ENCODE results near the gene EPB41L4B.

The EPB41L4B gene

GRCh38 chr9:109244179-109245132, 76.4 kb downstream of the EPB41L4B start:
- no peaks in the 10 kb centered on the region for H3K4me1 ChIP-seq (ENCODE audit: insufficient read depth, low read length, poor library complexity, severe bottlenecking)
- H3K4me3 ChIP-seq (ENCODE audit: low read length, poor library complexity, severe bottlenecking) = no peak overlapping the region
- H2AFZ ChIP-seq (ENCODE audit: low read length) = no peak overlapping the region
- H3K4me2 ChIP-seq (ENCODE audit: low read depth, low read length, poor library complexity, severe bottlenecking) = no peak overlapping the region
- H4K20me1 ChIP-seq (ENCODE audit: insufficient read depth, low read length, poor library complexity, severe bottlenecking) = no peaks in the 10 kb centered on the region
- no peaks in the 10 kb centered on the region for H3K36me3 ChIP-seq (ENCODE audit: insufficient read depth, low read length)
- H3F3A ChIP-seq (ENCODE audit: low read depth) = no peaks in the 10 kb centered on the region
- H3K9me2 ChIP-seq (replicated peaks; ENCODE audit: low read depth, low read length) = no peaks in the 10 kb centered on the region
- H3K79me2 ChIP-seq (ENCODE audit: insufficient read depth, low read length) = no peaks in the 10 kb centered on the region
- H3K9ac ChIP-seq (ENCODE audit: low read depth, low read length, poor library complexity, severe bottlenecking) = no peak overlapping the region
- H3K9me3 ChIP-seq (ENCODE audit: insufficient read depth, low read depth, low read length) = no peaks in the 10 kb centered on the region
- H3K27me3 ChIP-seq (ENCODE audit: insufficient read depth, low read length, poor library complexity, severe bottlenecking) = no peaks in the 10 kb centered on the region
- TF ChIP-seq CTCF (conservative IDR thresholded peaks at IDR 0.05; ENCODE audit: low read length) = peak; percentile 90
- no peak for TF ChIP-seq EZH2phosphoT487 (IDR thresholded peaks at IDR 0.05; ENCODE audit: borderline replicate concordance)

DNA sequence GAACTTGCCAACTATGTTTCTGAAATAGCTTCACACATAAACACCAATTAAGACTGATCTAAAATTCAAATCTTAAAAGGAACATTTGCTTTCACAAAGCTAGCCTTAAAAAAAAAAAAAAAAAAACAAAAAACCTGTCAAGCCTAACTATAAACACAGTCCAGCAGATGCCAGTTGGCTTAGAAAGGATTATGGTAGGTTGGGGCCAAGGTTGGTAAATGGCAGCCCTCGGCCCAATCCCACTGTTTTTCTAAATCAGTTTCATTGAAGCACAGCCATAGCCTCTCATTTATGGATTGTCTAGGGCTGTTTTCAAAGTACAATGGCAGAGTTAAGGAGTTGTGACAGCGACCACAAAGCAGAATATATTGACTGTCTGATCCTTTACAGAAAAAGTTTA, 78.1 kb downstream of the EPB41L4B start:
- H2AFZ ChIP-seq (ENCODE audit: low read length) = no peak overlapping the region
- H3K36me3 ChIP-seq (ENCODE audit: insufficient read depth, low read length) = no peaks in the 10 kb centered on the region
- H3K4me2 ChIP-seq (ENCODE audit: low read depth, low read length, poor library complexity, severe bottlenecking) = no peak overlapping the region
- TF ChIP-seq CTCF (conservative IDR thresholded peaks at IDR 0.05; ENCODE audit: low read length) (no peak), EZH2phosphoT487 (IDR thresholded peaks at IDR 0.05; ENCODE audit: borderline replicate concordance) (no peak)
- H3K27me3 ChIP-seq (ENCODE audit: insufficient read depth, low read length, poor library complexity, severe bottlenecking) = no peaks in the 10 kb centered on the region
- H3K4me3 ChIP-seq (ENCODE audit: low read length, poor library complexity, severe bottlenecking) = no peak overlapping the region
- H3K9me2 ChIP-seq (replicated peaks; ENCODE audit: low read depth, low read length) = no peaks in the 10 kb centered on the region
- H3K4me1 ChIP-seq (ENCODE audit: insufficient read depth, low read length, poor library complexity, severe bottlenecking) = no peaks in the 10 kb centered on the region
- no peak overlapping the region for H3K9ac ChIP-seq (ENCODE audit: low read depth, low read length, poor library complexity, severe bottlenecking)
- no peaks in the 10 kb centered on the region for H3K79me2 ChIP-seq (ENCODE audit: insufficient read depth, low read length)
- no peaks in the 10 kb centered on the region for H3F3A ChIP-seq (ENCODE audit: low read depth)
- no peaks in the 10 kb centered on the region for H4K20me1 ChIP-seq (ENCODE audit: insufficient read depth, low read length, poor library complexity, severe bottlenecking)
- H3K9me3 ChIP-seq (ENCODE audit: insufficient read depth, low read depth, low read length) = no peaks in the 10 kb centered on the region

- H3K9ac ChIP-seq (ENCODE audit: low read depth, low read length, poor library complexity, severe bottlenecking) = no peak overlapping the region
- no peak overlapping the region for H2AFZ ChIP-seq (ENCODE audit: low read length)
- H3K4me1 ChIP-seq (ENCODE audit: insufficient read depth, low read length, poor library complexity, severe bottlenecking) = no peaks in the 10 kb centered on the region
- H3K36me3 ChIP-seq (ENCODE audit: insufficient read depth, low read length) = no peaks in the 10 kb centered on the region
- H3F3A ChIP-seq (ENCODE audit: low read depth) = no peaks in the 10 kb centered on the region
- H3K4me2 ChIP-seq (ENCODE audit: low read depth, low read length, poor library complexity, severe bottlenecking) = no peak overlapping the region
- H3K79me2 ChIP-seq (ENCODE audit: insufficient read depth, low read length) = no peaks in the 10 kb centered on the region
- no peaks in the 10 kb centered on the region for H3K27me3 ChIP-seq (ENCODE audit: insufficient read depth, low read length, poor library complexity, severe bottlenecking)
- no peaks in the 10 kb centered on the region for H3K9me2 ChIP-seq (replicated peaks; ENCODE audit: low read depth, low read length)
- H3K4me3 ChIP-seq (ENCODE audit: low read length, poor library complexity, severe bottlenecking) = no peak overlapping the region
- H3K9me3 ChIP-seq (ENCODE audit: insufficient read depth, low read depth, low read length) = no peaks in the 10 kb centered on the region
- no peaks in the 10 kb centered on the region for H4K20me1 ChIP-seq (ENCODE audit: insufficient read depth, low read length, poor library complexity, severe bottlenecking)
- TF ChIP-seq CTCF (conservative IDR thresholded peaks at IDR 0.05; ENCODE audit: low read length) = no peak
- no peak for TF ChIP-seq EZH2phosphoT487 (IDR thresholded peaks at IDR 0.05; ENCODE audit: borderline replicate concordance)
Measured at GRCh38 chr9:109242014-109242413, 78.8 kb downstream of the EPB41L4B start.
